GM18519 (cell line): Measurements from ENCODE around the gene MDM1.

Source experiments
- ATAC-seq: cut with Tn5 transposase; IDR thresholded peaks from one replicate; pipeline ENCODE4 v1.9.1; 2021; ENCODE audit warnings: mild to moderate bottlenecking, moderate library complexity; ENCODE audit not compliant: unreplicated experiment, low FRiP score

Gene MDM1, protein sequence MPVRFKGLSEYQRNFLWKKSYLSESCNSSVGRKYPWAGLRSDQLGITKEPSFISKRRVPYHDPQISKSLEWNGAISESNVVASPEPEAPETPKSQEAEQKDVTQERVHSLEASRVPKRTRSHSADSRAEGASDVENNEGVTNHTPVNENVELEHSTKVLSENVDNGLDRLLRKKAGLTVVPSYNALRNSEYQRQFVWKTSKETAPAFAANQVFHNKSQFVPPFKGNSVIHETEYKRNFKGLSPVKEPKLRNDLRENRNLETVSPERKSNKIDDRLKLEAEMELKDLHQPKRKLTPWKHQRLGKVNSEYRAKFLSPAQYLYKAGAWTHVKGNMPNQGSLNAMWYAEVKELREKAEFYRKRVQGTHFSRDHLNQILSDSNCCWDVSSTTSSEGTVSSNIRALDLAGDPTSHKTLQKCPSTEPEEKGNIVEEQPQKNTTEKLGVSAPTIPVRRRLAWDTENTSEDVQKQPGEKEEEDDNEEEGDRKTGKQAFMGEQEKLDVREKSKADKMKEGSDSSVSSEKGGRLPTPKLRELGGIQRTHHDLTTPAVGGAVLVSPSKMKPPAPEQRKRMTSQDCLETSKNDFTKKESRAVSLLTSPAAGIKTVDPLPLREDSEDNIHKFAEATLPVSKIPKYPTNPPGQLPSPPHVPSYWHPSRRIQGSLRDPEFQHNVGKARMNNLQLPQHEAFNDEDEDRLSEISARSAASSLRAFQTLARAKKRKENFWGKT

DNA sequence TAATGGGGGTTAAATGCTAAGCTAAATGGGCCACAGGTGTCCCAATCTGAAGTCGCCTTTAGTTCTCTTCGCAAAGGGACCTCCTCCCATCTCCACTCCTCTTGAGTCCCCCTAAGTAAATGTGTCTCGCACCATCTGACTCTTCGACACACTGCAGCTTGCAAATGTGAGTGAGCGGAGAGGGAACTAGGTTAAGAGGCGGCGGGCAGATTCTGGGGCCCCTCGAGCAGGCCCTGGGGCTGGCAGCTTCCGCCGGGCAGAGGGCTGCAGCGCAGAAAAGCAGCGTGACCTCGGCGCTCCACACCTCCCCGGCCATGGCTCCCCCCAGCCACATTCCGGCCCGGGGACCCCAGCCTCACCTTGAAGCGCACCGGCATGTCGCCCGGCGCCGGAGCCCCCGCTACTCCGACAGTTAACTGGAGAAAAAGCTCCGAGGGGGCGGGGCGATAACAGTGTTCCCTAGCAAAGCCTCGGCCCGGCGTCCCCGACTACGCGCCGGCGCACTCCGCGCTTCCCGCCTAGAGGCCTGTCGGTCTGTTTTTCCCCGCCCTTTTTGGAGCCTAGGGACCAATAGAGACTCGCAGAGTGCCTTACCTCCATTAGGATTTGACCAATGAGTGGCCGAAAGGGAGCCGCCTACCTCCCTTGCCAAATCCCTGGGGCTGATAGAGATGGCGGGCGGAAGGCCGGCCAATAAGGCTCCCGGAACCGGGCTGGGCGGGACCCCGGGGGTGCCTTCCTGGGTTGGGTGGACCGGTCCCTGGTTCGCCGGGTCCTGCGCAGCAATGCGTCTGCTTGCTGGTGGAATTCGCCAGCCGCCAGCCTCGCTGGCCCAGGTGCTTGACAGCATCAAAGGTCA lies at the start of gene MDM1:
MDM1 (minus strand) TSS at position 494 of the 859 bp plus-strand sequence; CDS start at position 377, 117 bp downstream.
- ATAC-seq = peak; percentile 95

DNA sequence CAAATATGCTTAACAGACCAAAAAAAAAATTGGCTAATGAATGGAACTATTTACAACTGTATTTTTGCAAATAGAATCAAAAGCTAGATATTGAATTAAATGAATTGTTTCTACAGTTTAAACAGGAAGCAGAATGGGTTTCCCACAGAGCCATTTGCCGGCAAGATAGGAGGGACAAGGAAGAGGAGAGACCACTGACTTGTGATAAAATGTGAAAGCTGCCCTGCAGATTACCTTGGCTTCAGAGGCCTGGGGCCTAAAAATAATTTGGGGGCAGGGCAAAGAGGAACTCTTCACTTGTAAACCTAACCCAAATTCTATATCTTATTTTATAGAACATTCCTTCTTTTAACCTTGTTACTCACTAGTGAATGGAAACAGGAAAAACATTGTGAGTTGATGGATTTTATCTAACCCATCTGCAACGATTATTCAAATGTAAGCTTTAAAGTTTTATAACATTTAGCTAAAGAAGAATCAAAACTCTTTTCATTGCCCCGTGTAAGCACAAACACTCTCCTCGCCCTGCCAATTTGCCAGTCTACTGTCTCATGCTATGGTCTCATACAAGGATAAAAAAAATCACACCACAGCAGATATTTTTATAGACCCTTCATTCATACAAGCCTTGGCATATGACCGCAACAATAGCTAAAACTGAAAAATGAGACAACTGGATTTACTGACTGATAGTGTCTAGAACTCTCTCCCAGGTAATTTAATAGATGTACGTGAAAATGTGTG lies 49.5 kb upstream of the MDM1 start:
- ATAC-seq = no peak

DNA sequence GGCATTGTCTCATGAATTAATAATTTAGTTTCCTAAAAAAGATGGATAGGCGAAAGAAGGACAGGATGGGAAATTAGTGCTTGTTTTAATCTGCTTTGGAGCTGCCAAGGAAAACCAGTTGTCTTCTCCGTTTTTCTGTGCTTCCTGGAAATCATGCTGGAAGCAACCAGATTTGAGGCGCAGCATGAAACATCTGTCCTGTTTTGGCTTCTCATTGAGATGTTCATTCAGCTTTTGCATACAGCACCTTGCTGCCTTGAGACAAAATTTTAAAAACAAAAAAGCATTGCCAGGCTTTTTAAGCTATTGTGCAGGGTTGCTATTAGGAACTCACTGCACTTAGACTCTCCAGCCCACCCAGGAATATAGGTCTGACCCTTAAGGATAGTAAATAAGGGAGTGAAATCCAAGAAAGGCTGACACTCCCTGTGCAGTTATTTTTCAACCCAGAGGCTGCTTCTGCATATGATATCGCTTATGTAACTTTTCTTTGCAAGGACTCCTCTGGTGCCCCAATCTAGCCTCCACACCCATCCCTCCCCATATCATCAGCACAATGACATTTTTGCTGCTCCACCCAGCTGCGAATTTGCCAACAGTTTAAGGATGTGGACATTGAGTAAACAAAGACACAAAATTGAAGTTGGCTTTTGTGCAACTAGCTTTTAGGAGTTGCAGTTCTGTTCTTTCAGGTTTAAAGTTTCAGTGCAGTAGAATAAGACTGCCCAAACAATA lies 46.9 kb upstream of the MDM1 start:
- ATAC-seq = no peak

GRCh38 chr12:68377881-68378280 lies 45.7 kb upstream of the MDM1 start:
- no peak for ATAC-seq

- no peak for ATAC-seq
Observed at GRCh38 chr12:68376901-68377300, 44.7 kb upstream of the MDM1 start.

GRCh38 chr12:68375756-68376695 lies 43.9 kb upstream of the MDM1 start:
- no peak for ATAC-seq

DNA sequence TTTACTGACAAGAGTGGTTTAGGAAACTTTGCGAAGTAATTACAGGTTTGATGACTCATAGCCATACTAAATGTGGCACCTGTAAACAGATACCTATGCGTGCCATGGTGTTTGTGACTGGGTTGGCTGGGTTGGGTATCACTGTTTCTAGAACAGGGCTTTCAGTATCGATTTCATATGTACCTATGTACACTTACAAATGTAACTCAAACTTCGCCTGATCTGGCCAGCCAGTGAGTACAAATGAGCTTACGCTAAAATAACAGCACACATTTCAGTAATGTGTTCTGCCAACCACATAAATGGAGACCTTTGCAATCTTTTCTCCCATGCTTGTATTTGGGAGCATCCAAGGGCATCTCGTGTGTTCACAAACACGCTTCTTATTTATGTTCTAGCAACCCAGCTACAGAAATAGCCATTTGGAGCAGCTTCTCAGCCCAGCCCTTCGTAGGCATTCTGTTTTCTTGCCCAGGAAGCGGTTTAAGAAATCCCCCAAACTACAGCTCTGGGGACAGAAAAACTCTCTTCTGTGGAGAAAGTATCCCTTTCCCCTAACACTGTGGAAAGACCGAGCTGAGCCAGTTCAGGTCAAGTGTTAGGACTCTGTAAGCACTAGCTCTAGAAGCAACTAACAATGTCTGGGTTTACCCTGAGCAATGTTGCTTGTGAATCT lies 42.3 kb upstream of the MDM1 start:
- peak; percentile 96 for ATAC-seq

- ATAC-seq = no peak
Observed at GRCh38 chr12:68370667-68371066, 38.5 kb upstream of the MDM1 start.

DNA sequence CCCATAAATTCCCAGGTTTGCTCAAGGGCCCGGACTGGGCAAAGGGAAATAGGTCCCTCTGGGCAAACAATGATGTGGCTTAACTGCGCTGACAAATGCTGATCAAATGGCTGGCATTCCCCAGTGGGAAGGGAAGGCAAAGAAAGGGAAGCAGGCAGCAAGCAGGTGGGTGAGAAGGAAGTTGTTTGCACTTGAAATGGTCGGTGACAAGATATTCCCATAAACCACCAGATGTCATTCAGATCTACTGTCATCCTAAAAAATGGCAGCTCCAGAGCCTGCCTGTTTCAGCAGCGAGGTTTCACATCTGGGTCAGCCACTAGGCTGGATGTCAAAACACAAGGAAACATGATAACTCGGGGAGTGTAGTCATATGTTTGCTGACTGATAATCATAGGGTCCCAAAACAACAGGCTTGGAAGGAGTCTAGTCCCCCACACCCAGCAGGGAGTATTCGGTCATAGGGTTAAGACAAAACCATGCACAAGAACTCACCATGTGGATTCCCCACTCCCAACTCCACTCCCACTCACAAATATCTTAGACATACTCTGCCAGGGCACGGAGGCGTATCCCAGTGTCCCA lies 37.9 kb upstream of the MDM1 start:
- no peak for ATAC-seq

DNA sequence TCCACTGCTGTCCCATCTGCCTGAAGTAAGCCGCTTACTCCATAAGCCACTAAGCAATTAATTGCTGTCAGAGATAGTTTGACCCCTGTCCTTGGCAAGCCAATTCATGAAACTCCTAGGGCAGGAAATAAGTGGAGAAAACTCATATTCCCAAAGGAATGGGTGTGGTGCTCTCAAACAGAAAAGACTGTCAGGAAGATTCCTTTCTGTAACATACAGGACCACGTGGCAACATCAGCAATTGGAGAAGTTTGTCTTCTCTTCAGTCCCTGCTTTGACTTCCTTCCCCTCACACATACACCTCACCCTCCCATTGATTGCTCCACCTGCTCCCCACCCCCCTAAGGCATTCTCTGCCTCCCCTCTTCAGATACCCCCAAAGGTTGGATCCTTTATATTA lies 36.2 kb upstream of the MDM1 start:
- no peak for ATAC-seq

- ATAC-seq = no peak
Observed at GRCh38 chr12:68367903-68368302, 35.7 kb upstream of the MDM1 start.

- no peak for ATAC-seq
Observed at GRCh38 chr12:68367116-68367515, 35.0 kb upstream of the MDM1 start.

DNA sequence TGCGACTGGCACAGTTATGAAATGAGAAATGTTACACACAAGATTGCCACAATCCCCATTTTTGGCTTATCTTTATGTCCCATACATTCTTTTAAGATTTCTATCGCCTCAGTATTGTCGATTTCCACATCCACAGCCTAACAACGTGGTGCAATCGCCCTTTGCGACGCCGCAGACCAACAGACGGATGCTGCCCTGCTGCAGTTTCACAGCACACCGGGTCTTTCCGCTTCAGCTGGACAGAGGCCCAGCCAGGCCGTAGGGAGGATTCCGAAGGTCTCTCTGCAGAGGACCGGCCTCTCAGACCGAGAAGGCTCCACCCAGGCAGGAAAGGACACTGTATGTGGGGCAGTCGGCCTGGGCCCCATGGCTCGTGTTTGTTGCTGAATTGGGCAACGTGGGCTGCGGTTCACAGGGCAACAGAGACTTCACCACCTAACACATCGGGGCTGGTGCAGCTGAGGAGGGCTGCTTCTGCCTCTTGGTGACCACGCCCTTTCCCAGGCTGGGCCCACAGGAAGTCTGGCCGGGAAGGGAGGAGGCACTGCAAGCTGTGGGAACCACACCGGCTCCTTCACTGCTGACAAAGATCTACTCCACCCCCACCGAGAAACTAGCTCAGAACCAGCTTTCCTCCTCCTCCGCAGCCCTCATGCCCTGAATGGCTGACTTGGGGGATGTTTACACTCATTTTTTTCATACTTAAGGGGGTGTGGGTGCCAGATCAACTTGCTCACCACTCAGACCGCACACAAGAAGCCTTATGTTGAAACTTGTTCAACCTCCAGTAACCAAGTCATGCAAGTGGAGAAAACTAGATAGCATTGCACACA lies 32.9 kb upstream of the MDM1 start:
- ATAC-seq = peak; percentile 65

DNA sequence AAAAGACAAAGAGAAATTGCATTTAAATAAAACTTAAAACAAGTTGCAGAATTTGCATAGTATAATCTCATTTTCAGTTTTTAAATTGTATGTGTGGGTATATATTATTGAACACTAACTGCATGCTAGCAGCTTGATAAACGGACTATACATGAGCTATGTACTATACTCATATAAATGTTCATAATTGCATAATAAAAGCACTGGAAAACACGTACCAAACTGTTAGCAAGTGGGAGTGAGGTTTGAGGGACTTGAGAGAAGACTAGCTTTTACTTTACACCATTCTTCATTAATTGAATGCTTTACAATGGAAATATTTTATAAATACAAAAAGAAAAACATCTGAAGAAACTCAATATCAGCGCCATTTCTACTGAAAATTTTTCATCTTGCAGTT lies 32.2 kb upstream of the MDM1 start:
- ATAC-seq = no peak

DNA sequence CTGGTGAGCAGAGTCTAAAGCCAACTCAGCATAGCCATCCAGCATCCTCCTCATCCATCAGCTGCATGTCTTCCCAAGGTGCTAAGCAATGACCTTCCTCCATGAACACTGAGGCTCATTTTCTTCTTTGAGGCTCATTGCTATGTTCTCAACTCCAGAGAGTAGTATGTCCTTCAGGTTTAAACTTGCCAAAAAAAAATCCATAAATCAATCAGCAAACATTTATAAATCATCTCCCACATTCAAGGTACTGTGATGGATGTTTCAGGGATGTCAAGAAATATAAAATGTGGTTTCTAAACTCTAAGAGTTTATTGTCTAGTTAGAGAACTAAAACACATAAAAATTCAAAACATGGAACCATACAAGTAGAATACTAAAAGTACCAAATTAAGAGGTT lies 29.8 kb upstream of the MDM1 start:
- ATAC-seq = no peak

- no peak for ATAC-seq
Observed at GRCh38 chr12:68359674-68360073, 27.5 kb upstream of the MDM1 start.
